Measurements from ENCODE around the gene FOXB2. TPM values are rescaled to one million over a fixed set of nuclear protein-coding genes. Genes with fewer than 3 reads are reported as not detected.

Gene FOXB2
- total RNA-seq, 1 donor from 2014 or later = not detected

DNA sequence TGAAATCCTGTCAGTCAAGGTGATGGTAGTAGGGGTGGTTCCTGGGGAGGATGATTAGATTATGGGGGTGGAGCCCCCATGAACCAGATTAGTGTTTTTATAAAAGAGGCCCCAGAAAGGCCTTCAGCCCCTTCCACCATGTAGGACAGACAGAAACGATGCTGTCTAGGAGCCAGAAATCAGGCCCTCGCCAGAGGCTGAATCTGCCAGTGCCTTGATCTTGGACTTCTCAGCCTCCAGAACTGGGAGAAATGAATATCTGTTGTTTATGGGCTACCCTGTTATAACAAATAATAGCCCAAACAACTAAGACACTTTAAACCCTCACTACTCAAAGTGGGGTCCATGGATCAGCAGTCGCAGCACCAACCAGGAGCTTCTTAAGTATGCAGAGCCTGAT is 20.2 kb upstream of the FOXB2 start:
- Histone ChIP-seq H3K27me3 (ENCODE audit: control insufficient read depth in 3 of 3, insufficient read depth in 3 of 3, low read length in 3 of 3) (peaks cover 0 to 3% (median 2%) of the 10 kb centered on the region in 3 donors), H3K9ac (ENCODE audit: low read depth in 1 of 3, low read length in 3 of 3) (no peak overlapping the region), H3K9me3 (ENCODE audit: control insufficient read depth in 3 of 3, low read length in 3 of 3) (no peaks in the 10 kb centered on the region), H3K4me3 (ENCODE audit: low read length in 3 of 3) (no peak overlapping the region), H3K36me3 (ENCODE audit: control insufficient read depth in 3 of 3, insufficient read depth in 3 of 3, low read length in 3 of 3) (no peaks in the 10 kb centered on the region), H3K4me1 (ENCODE audit: control insufficient read depth in 3 of 3, insufficient read depth in 3 of 3, low read length in 3 of 3) (no peaks in the 10 kb centered on the region), H3K27ac (ENCODE audit: low read depth, low read length) (no peak overlapping the region)

DNA sequence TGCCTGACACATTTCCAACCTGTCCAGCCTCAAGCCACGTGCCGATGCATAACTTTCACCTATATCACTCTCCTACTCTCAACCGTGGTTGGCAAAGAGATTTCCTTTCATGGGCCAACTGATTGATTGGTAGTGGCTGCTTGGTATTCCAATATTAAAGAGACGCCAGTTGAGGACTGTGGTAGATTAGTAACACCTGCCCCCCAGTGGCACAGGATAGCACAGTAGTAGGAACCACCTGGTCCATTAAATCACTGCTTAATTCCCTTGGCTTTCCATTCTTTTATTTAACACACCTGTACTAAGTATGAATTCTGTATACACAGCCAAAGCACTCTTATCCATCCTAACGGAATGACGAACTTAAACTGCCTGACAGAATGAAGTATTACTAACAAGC is 19.1 kb upstream of the FOXB2 start:
- Histone ChIP-seq H3K36me3 (ENCODE audit: control insufficient read depth in 3 of 3, insufficient read depth in 3 of 3, low read length in 3 of 3) (no peaks in the 10 kb centered on the region), H3K4me3 (ENCODE audit: low read length in 3 of 3) (no peak overlapping the region), H3K9me3 (ENCODE audit: control insufficient read depth in 3 of 3, low read length in 3 of 3) (no peaks in the 10 kb centered on the region), H3K4me1 (ENCODE audit: control insufficient read depth in 3 of 3, insufficient read depth in 3 of 3, low read length in 3 of 3) (no peaks in the 10 kb centered on the region), H3K27ac (ENCODE audit: low read depth, low read length) (no peak overlapping the region), H3K27me3 (ENCODE audit: control insufficient read depth in 3 of 3, insufficient read depth in 3 of 3, low read length in 3 of 3) (peaks cover 0 to 4% (median 2%) of the 10 kb centered on the region in 3 donors), H3K9ac (ENCODE audit: low read depth in 1 of 3, low read length in 3 of 3) (no peak overlapping the region)

DNA sequence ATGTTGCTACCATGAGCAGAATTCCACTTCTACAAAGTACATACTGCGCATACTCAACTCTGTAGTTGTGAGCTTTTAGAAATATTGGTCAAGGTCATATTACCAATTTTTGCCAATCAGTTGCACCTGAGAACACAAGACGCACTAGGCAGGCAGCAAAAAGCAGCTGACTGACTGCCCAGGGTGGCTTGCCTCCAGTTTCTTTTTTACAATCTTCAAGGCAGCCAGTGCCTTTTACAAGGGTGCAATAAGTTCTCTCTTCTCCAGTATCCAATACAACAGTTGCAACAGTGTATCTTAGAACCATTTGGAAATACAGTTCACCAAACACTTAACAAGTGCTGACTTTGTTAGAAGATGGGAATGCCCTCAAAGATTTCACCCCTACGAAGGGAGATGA is 16.1 kb upstream of the FOXB2 start:
- H3K27ac ChIP-seq (ENCODE audit: low read depth, low read length) = no peak overlapping the region
- no peaks in the 10 kb centered on the region for H3K4me1 ChIP-seq (ENCODE audit: control insufficient read depth in 3 of 3, insufficient read depth in 3 of 3, low read length in 3 of 3)
- H3K4me3 ChIP-seq (ENCODE audit: low read length in 3 of 3) = no peak overlapping the region
- H3K27me3 ChIP-seq (ENCODE audit: control insufficient read depth in 3 of 3, insufficient read depth in 3 of 3, low read length in 3 of 3) = peaks cover 2 to 7% (median 5%) of the 10 kb centered on the region in 3 donors
- no peaks in the 10 kb centered on the region for H3K9me3 ChIP-seq (ENCODE audit: control insufficient read depth in 3 of 3, low read length in 3 of 3)
- H3K36me3 ChIP-seq (ENCODE audit: control insufficient read depth in 3 of 3, insufficient read depth in 3 of 3, low read length in 3 of 3) = no peaks in the 10 kb centered on the region
- H3K9ac ChIP-seq (ENCODE audit: low read depth in 1 of 3, low read length in 3 of 3) = no peak overlapping the region

DNA sequence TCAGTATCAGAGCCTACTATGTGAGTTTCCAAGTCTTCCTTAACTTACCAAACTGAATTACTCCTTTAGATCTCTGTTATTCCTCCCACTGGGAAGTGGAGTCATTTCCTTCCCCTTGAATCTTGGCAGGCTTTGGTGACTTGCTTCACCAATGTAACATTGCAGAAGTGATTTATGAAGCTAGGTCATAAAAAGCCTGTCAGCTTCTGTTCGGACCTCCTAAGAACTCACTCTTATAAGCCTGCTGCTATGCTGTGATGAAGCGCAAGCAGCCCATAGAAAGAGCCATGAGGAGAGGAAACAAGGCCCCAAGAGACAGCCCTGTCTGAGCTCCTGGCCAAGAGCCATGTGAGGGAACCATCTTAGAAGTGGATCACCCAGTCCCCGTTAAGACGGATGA is 14.2 kb upstream of the FOXB2 start:
- no peaks in the 10 kb centered on the region for H3K36me3 ChIP-seq (ENCODE audit: control insufficient read depth in 3 of 3, insufficient read depth in 3 of 3, low read length in 3 of 3)
- no peak overlapping the region for H3K4me3 ChIP-seq (ENCODE audit: low read length in 3 of 3)
- peaks cover 9 to 16% (median 10%) of the 10 kb centered on the region in 3 donors for H3K27me3 ChIP-seq (ENCODE audit: control insufficient read depth in 3 of 3, insufficient read depth in 3 of 3, low read length in 3 of 3)
- no peaks in the 10 kb centered on the region for H3K4me1 ChIP-seq (ENCODE audit: control insufficient read depth in 3 of 3, insufficient read depth in 3 of 3, low read length in 3 of 3)
- peaks cover 0 to 2% (median 0%) of the 10 kb centered on the region in 3 donors for H3K9me3 ChIP-seq (ENCODE audit: control insufficient read depth in 3 of 3, low read length in 3 of 3)
- H3K27ac ChIP-seq (ENCODE audit: low read depth, low read length) = no peak overlapping the region
- no peak overlapping the region for H3K9ac ChIP-seq (ENCODE audit: low read depth in 1 of 3, low read length in 3 of 3)

DNA sequence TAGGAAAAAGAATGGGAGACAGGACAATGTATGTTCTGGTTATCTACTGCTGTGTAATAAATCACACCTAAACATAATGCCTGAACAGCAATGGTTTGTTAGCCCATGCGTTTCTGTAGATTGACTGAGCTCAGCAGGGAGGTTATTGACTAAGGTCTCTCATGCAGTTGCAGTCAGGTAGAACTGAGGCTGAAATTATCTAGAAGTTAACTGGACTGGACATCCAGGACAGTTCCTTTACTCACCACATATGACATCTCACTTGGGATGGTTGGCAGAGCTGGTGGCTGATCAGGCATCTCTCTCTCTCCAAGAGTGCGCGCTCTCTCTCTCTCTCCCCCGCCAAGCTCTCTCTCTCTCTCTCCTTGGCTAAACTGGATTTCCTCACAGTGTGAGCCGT is 8.9 kb upstream of the FOXB2 start:
- Histone ChIP-seq H3K36me3 (ENCODE audit: control insufficient read depth in 3 of 3, insufficient read depth in 3 of 3, low read length in 3 of 3) (no peaks in the 10 kb centered on the region), H3K27me3 (ENCODE audit: control insufficient read depth in 3 of 3, insufficient read depth in 3 of 3, low read length in 3 of 3) (peaks cover 58 to 62% (median 60%) of the 10 kb centered on the region in 3 donors), H3K9me3 (ENCODE audit: control insufficient read depth in 3 of 3, low read length in 3 of 3) (peaks cover 0 to 2% (median 0%) of the 10 kb centered on the region in 3 donors), H3K4me3 (ENCODE audit: low read length in 3 of 3) (no peak overlapping the region), H3K27ac (ENCODE audit: low read depth, low read length) (no peak overlapping the region), H3K9ac (ENCODE audit: low read depth in 1 of 3, low read length in 3 of 3) (no peak overlapping the region), H3K4me1 (ENCODE audit: control insufficient read depth in 3 of 3, insufficient read depth in 3 of 3, low read length in 3 of 3) (peaks cover 15 to 26% (median 18%) of the 10 kb centered on the region in 3 donors)

DNA sequence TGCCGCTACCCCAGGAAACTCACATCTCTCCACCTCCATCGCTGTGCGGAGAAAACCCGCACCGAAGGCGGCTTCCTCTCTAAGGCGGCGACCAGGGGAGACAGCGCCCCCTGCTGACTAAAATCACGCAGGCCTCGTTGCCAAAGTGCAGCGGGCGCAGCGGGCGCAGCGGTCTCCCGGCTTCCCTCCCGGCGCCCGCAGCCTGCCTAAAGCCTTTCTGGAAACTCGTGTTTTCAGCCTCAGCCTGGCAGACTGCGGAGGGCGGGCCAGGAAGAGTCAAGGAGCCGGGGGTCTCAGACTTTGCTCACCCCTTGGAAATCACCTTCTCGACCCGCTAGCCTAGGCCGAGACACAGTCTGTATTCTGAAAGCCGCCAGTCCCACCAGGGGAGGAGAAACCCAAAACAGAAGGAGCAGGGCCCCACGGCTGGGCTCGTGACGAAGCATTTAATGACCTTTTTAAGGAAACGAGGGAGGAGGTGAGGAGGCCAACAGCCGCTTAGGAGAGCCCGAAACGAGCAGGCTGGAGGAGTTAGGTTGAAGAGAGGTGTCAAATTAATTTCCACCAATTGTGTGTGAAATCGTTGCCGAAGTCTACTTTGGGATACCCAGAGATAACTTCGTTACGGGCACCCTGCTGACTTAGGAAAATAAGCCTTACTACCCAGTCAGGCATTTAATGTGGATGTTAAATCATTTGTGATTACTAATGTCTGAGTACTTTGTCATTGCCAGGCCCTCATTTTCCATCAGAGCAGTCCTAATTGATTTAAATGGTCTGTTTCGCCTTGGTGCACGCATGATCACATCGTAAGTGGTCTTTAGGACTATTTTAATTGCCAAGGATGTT is 7.3 kb upstream of the FOXB2 start:
- Histone ChIP-seq H3K9ac (ENCODE audit: low read depth in 1 of 3, low read length in 3 of 3) (no peak overlapping the region), H3K4me1 (ENCODE audit: control insufficient read depth in 3 of 3, insufficient read depth in 3 of 3, low read length in 3 of 3) (peaks cover 22 to 35% (median 26%) of the 10 kb centered on the region in 3 donors), H3K27ac (ENCODE audit: low read depth, low read length) (no peak overlapping the region), H3K4me3 (ENCODE audit: low read length in 3 of 3) (peak overlapping the region in 1 of 3 donors; percentile 17), H3K9me3 (ENCODE audit: control insufficient read depth in 3 of 3, low read length in 3 of 3) (peaks cover 0 to 2% (median 0%) of the 10 kb centered on the region in 3 donors), H3K36me3 (ENCODE audit: control insufficient read depth in 3 of 3, insufficient read depth in 3 of 3, low read length in 3 of 3) (no peaks in the 10 kb centered on the region), H3K27me3 (ENCODE audit: control insufficient read depth in 3 of 3, insufficient read depth in 3 of 3, low read length in 3 of 3) (peaks cover 75 to 78% (median 77%) of the 10 kb centered on the region in 3 donors)

DNA sequence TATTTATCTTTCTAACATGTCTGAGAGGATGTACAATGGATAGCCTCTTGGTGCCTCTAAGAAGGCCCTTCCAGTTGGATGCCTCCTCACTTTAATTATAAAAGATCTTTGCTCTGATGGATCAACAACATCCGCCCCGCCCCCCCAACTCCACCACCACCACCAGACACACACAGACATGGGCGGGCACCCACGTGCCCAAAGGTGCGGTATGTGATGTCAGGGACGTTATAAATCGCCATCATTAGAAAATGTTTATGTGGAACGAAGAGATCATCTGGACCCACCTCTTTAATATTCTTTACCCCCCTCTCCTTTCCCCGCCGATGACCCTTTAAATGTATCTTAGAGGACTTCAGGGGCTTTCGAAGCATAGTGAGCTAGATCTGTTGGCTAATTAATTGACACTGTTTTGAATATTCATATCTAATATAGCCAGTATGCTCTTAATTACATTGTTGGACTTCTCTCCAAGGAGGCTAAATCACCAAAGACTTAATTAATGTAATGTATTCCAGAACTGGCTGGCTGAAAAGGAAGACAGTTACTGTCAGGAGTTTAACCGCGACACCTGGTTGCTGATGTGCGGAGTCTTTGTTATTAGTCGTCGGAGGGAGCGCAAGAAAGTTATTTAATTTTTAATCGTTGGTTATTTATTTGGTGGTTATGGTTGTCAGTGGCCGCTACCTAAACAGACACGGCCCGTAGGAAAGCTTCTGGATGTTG is 6.1 kb upstream of the FOXB2 start:
- peaks cover 24 to 46% (median 26%) of the 10 kb centered on the region in 3 donors for H3K4me1 ChIP-seq (ENCODE audit: control insufficient read depth in 3 of 3, insufficient read depth in 3 of 3, low read length in 3 of 3)
- H3K4me3 ChIP-seq (ENCODE audit: low read length in 3 of 3) = no peak overlapping the region
- no peaks in the 10 kb centered on the region for H3K36me3 ChIP-seq (ENCODE audit: control insufficient read depth in 3 of 3, insufficient read depth in 3 of 3, low read length in 3 of 3)
- H3K27me3 ChIP-seq (ENCODE audit: control insufficient read depth in 3 of 3, insufficient read depth in 3 of 3, low read length in 3 of 3) = peaks cover 83 to 90% (median 83%) of the 10 kb centered on the region in 3 donors
- no peak overlapping the region for H3K27ac ChIP-seq (ENCODE audit: low read depth, low read length)
- H3K9me3 ChIP-seq (ENCODE audit: control insufficient read depth in 3 of 3, low read length in 3 of 3) = peaks cover 0 to 2% (median 0%) of the 10 kb centered on the region in 3 donors
- H3K9ac ChIP-seq (ENCODE audit: low read depth in 1 of 3, low read length in 3 of 3) = no peak overlapping the region

DNA sequence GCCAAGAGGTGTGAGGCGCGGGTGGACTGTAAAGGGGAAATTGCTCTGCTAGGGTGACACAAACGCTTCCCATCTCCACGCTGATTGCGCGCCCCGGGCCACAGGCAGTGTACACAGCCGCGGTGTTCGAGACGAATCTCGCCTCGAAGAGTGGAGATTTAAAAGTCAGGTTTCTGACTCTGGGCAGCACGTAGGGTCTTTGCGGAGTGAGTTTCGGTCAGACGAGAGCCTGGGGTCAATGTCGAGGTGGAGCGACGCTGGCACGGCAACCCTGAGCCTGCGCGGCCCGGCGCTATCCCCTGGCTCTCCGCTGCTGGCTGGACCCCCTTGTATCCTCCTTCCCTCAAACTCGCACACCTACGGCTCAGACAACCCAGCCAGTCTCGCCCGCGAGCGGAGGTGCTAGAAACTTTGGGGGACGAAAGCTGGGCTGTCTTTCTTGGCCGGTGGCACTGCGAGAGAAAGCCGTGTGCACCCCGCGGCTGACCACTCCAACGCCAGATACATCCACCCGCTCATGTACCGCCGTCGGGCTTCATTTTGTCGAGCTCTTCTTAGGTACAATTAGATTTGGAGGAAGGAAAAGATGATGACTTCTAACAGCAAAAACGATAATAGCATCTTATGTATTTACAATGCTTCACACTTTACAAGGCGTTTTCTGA is 5.4 kb upstream of the FOXB2 start:
- H3K9ac ChIP-seq (ENCODE audit: low read depth in 1 of 3, low read length in 3 of 3) = no peak overlapping the region
- no peak overlapping the region for H3K27ac ChIP-seq (ENCODE audit: low read depth, low read length)
- H3K4me1 ChIP-seq (ENCODE audit: control insufficient read depth in 3 of 3, insufficient read depth in 3 of 3, low read length in 3 of 3) = peaks cover 27 to 53% (median 27%) of the 10 kb centered on the region in 3 donors
- peaks cover 88 to 92% (median 90%) of the 10 kb centered on the region in 3 donors for H3K27me3 ChIP-seq (ENCODE audit: control insufficient read depth in 3 of 3, insufficient read depth in 3 of 3, low read length in 3 of 3)
- no peaks in the 10 kb centered on the region for H3K36me3 ChIP-seq (ENCODE audit: control insufficient read depth in 3 of 3, insufficient read depth in 3 of 3, low read length in 3 of 3)
- H3K4me3 ChIP-seq (ENCODE audit: low read length in 3 of 3) = no peak overlapping the region
- peaks cover 0 to 2% (median 0%) of the 10 kb centered on the region in 3 donors for H3K9me3 ChIP-seq (ENCODE audit: control insufficient read depth in 3 of 3, low read length in 3 of 3)

DNA sequence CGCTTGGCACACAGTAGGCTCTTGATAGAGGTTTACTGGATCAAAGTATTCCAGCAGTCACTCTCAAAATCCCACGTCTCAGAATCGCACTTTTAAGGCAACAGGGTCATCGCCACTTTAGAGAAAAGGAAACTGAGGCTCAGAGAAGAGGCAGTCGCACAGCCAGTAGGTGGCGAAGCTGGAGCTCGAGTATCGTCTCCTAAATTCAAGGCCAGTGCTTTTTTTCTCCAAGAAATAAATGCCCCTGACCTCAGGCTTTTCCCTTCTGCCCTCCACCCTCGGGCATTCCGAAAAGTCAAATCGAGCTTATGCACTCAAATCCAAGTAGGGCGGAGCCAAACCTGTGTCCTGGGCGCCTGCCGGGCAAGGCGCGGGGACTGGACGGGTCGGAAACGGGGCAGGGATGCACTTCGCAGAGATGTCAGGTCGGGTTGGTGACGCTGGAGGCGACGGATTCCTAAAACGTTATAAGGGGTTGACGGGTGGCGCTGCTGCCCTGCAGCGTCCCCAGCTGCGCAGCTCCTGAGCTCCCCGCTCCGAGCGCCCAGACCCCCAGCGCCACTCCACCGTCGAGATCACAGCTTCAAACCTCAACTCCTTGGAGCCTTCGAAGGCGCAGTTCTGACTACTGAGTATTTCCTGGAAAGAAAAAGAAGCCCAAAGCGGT is 4.7 kb upstream of the FOXB2 start:
- Histone ChIP-seq H3K4me1 (ENCODE audit: control insufficient read depth in 3 of 3, insufficient read depth in 3 of 3, low read length in 3 of 3) (peaks cover 33 to 59% (median 34%) of the 10 kb centered on the region in 3 donors), H3K27me3 (ENCODE audit: control insufficient read depth in 3 of 3, insufficient read depth in 3 of 3, low read length in 3 of 3) (peaks cover 92 to 96% (median 95%) of the 10 kb centered on the region in 3 donors), H3K27ac (ENCODE audit: low read depth, low read length) (no peak overlapping the region), H3K4me3 (ENCODE audit: low read length in 3 of 3) (no peak overlapping the region), H3K36me3 (ENCODE audit: control insufficient read depth in 3 of 3, insufficient read depth in 3 of 3, low read length in 3 of 3) (no peaks in the 10 kb centered on the region), H3K9ac (ENCODE audit: low read depth in 1 of 3, low read length in 3 of 3) (no peak overlapping the region), H3K9me3 (ENCODE audit: control insufficient read depth in 3 of 3, low read length in 3 of 3) (peaks cover 0 to 2% (median 0%) of the 10 kb centered on the region in 3 donors)
